ENCODE measurements around the gene CARMIL1.

The CARMIL1 gene

GRCh38 chr6:25450469-25451198, 171.5 kb downstream of the CARMIL1 start:
- no peak for DNase-seq

- no peak for DNase-seq
Observed at GRCh38 chr6:25452031-25452430, 172.9 kb downstream of the CARMIL1 start.

GRCh38 chr6:25453288-25453687, 174.1 kb downstream of the CARMIL1 start:
- no peak for DNase-seq

- no peak for DNase-seq
Observed at GRCh38 chr6:25454136-25454535, 175.0 kb downstream of the CARMIL1 start.

- no peak for DNase-seq
Observed at GRCh38 chr6:25456249-25457040, 177.3 kb downstream of the CARMIL1 start.

- DNase-seq = no peak
Observed at GRCh38 chr6:25457516-25457915, 178.3 kb downstream of the CARMIL1 start.

- DNase-seq = no peak
Observed at GRCh38 chr6:25458485-25458884, 179.3 kb downstream of the CARMIL1 start.

- DNase-seq = no peak
Observed at GRCh38 chr6:25462235-25462897, 183.2 kb downstream of the CARMIL1 start.

GRCh38 chr6:25463441-25463840, 184.3 kb downstream of the CARMIL1 start:
- no peak for DNase-seq

- DNase-seq = no peak
Observed at GRCh38 chr6:25464225-25464624, 185.1 kb downstream of the CARMIL1 start.

- DNase-seq = no peak
Observed at GRCh38 chr6:25465941-25466340, 186.8 kb downstream of the CARMIL1 start.

- no peak for DNase-seq
Observed at GRCh38 chr6:25468881-25469280, 189.7 kb downstream of the CARMIL1 start.

- no peak for DNase-seq
Observed at GRCh38 chr6:25469797-25470388, 190.7 kb downstream of the CARMIL1 start.

- no peak for DNase-seq
Observed at GRCh38 chr6:25472306-25472705, 193.1 kb downstream of the CARMIL1 start.

- no peak for DNase-seq
Observed at GRCh38 chr6:25472906-25473305, 193.7 kb downstream of the CARMIL1 start.

GRCh38 chr6:25473447-25473846, 194.3 kb downstream of the CARMIL1 start:
- DNase-seq = no peak

- DNase-seq = no peak
Observed at GRCh38 chr6:25476126-25476525, 197.0 kb downstream of the CARMIL1 start.

GRCh38 chr6:25477006-25477590, 197.9 kb downstream of the CARMIL1 start:
- DNase-seq = no peak

- no peak for DNase-seq
Observed at GRCh38 chr6:25478973-25479372, 199.8 kb downstream of the CARMIL1 start.

- DNase-seq = no peak
Observed at GRCh38 chr6:25481267-25481666, 202.1 kb downstream of the CARMIL1 start.

GRCh38 chr6:25482996-25483395, 203.8 kb downstream of the CARMIL1 start:
- no peak for DNase-seq

- DNase-seq = no peak
Observed at GRCh38 chr6:25483943-25484342, 204.8 kb downstream of the CARMIL1 start.

GRCh38 chr6:25484900-25485299, 205.7 kb downstream of the CARMIL1 start:
- DNase-seq = no peak
